AG09319 (cell line): ENCODE results near the gene NCKAP5.
"Not testable (repeated sequence)": the region's sequence is repeated elsewhere in the genome, so short reads cannot be mapped to it uniquely, and the experiment has no call there.

Source experiments
- DNase-seq: peaks from one replicate; pipeline ENCODE4 v3.0.0-alpha.2; 2010; ENCODE audit warnings: low read depth; ENCODE audit errors: extremely low read depth
- TF ChIP-seq, protein P1 (sequence below): IDR thresholded peaks from 2 replicates; pipeline ENCODE4 v1.5.1; 2011; ENCODE audit warnings: low read depth, mild to moderate bottlenecking, inconsistent platforms, low read length, moderate library complexity

Gene NCKAP5

DNA sequence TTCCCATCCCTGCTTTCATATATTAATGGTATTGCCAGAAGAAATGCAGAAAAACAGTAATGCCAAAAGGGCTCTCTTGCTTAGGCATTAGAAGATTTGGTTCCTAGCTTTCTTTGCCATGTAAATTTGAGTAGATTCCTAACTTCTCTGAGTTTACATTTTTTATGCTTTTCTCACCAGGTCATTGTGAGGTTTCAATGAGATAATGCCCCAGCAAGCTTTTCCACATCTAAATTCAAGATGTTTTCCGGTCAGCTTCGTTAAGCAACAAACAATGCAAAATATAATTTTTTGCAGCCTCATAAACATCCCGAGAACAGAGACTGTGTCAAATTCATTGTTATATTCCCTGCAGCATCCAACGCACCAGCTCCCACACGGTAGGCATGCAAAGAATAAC is 44.9 kb downstream of the NCKAP5 start:
- no peak for DNase-seq
- TF ChIP-seq, protein P1, sequence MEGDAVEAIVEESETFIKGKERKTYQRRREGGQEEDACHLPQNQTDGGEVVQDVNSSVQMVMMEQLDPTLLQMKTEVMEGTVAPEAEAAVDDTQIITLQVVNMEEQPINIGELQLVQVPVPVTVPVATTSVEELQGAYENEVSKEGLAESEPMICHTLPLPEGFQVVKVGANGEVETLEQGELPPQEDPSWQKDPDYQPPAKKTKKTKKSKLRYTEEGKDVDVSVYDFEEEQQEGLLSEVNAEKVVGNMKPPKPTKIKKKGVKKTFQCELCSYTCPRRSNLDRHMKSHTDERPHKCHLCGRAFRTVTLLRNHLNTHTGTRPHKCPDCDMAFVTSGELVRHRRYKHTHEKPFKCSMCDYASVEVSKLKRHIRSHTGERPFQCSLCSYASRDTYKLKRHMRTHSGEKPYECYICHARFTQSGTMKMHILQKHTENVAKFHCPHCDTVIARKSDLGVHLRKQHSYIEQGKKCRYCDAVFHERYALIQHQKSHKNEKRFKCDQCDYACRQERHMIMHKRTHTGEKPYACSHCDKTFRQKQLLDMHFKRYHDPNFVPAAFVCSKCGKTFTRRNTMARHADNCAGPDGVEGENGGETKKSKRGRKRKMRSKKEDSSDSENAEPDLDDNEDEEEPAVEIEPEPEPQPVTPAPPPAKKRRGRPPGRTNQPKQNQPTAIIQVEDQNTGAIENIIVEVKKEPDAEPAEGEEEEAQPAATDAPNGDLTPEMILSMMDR, result no peak

DNA sequence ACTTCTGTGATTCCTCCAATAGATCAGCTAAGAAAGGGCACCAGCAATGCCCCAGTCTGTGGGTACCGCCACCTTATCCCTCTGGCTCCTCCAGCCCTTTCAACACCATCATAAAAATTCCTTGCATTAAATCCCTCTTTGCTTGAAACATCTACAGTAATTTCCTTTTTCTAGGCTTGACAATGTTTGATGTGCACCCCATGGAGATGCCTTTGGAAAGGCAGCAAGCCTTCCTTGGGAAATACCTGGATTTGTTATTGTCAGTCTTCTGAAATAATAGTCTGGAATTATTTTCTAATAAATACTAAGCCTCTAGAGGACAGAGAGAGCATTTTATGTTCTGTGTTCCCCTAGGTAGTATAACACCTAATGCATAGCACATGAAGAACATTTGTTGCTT is 46.1 kb downstream of the NCKAP5 start:
- no peak for DNase-seq

DNA sequence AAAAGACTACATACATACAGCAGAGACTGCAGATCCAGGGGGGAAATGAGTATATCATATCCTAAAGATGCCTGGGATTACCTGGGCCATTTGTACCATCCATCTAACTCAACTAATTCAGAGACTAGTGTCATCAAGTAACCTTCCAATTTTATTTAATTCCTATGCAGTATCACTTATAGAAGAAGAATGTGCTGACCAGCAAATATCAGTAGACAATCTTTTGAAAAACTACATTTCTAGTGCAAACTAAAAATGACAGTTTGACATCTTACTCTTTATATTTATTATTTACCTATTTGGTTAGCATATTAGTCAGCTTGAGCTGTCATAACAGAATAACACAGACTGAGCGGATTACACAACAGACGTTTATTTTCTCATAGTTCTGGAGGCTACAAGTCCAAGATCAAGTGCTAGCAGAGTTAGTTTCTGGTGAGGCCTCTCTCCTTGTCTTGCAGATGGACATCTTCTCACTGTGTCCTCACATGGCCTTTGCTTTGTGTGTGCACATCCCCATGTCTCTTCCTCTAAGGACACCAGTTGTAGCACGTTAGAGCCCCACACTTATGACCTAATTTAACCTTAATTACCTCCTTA is 47.0 kb downstream of the NCKAP5 start:
- DNase-seq, result no peak
- TF ChIP-seq, protein P1, result no peak

More for the DNA sequence above, 46.1 kb downstream of the NCKAP5 start:
- TF ChIP-seq, protein P1, result no peak

DNA sequence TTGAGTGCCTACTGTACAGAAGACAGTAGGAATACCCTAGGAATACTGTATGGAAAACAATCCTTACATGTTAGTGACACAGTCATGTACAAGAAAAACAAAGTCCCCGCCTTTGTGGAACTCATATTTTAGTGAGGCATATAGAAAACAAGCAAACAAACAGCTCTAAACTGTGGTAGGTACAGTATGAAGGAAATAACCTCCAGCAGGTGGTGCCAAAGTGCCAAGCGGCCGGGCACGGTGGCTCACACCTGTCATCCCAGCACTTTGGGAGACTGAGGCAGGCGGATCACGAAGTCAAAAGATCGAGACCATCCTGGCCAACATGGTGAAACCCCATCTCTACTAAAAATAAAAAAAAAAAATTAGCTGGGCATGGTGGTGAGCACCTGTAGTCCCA is 48.6 kb downstream of the NCKAP5 start:
- not testable (repeated sequence) for DNase-seq

DNA sequence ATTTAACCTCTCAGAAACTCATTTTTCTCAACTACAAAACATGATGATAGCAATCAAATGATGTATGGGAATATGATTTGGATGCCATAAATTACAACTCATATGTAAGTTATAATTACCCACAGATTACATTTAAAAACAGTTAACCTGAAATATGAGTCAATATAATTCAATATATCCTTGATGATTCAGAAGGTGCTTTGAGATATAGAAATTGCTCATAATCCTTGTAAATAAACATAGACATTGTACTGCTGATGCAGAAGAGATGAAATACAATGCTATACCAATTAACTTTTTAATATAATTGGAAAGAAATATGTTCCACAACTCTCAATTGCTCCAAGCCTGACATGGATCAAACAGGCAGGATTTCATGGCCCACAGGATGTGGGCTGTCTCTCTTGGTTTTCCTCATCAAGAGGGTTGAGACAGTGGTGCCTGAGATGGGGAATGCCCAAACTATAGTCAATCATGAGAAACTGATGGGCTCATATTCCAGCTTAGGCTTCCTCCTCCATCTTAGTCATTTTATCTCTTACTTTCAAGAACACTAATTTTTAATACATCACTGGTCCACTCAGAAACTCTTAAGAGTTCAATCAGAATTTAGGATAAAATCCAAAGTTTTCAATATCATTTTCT is 49.4 kb downstream of the NCKAP5 start:
- no peak for DNase-seq
- TF ChIP-seq, protein P1, result no peak

DNA sequence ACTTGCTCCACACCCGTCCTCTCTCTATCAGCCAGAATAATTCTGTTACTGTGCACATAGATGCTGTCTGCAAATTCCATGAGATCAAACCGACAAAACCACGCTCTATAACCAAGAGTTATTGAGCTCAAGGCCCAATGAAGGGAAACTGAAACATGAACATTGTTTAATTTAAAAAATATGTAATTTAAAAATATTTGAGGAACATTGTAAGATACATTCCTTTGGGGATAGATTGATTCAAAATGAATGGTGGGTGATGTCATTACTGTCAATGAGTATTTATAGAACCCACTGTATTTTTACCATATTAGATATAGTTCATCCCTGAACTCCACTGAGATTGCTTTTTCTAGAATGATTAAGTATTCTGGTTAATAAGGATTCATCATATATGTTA is 50.4 kb downstream of the NCKAP5 start:
- TF ChIP-seq, protein P1, result no peak
- no peak for DNase-seq

DNA sequence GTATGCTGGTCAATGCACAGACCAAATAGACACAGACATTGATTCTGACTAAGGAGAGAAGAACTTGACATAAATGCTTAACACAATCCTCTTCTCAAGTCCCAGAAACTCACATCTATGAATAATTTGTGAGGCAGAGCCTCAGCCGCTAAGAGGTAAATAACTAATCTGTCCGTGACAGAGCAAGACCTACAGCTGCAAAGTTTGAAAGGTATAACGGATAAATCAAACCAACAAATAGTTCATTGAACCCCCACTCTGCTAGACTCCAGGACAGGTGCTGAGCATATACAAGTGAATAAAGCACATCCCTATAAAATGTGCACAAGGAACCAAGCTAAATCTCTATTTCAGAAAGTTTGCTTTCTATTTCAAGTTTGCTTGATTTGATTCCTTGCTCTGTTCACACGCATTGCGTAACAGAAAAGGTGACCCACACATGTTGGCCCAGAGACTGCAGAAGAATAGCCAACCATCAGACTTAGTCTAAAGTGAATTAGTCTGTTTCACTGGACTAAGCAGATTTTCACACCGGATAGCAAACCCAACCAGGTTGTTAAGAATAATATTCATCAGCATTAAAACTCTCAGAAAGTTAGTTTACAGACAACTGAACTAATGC is 51.7 kb downstream of the NCKAP5 start:
- DNase-seq, result no peak
- TF ChIP-seq, protein P1, result no peak
